ENCODE measurements around the gene CABP5.

CABP5 gene

GRCh38 chr19:47994209-47994802 lies 49.6 kb downstream of the CABP5 start, which contains the start of gene ELSPBP1:
Gene ELSPBP1 (plus strand): TSS chr19:47994632. CDS start chr19:48008668, 14,036 bp downstream.
- Histone ChIP-seq H3K4me1 (ENCODE audit: insufficient read depth, low read length) (no peaks in the 10 kb centered on the region), H3K27ac (ENCODE audit: low read length) (no peak within 1 kb of the TSS), H3K79me2 (ENCODE audit: insufficient read depth, low read length) (no peaks in the 10 kb centered on the region), H3K9me3 (ENCODE audit: insufficient read depth, low read length, severe bottlenecking) (no peaks in the 10 kb centered on the region), H4K20me1 (ENCODE audit: insufficient read depth, low read length) (no peaks in the 10 kb centered on the region), H3K4me3 (ENCODE audit: low read depth in 1 of 2, low read length in 2 of 2) (no peak within 1 kb of the TSS), H3K27me3 (ENCODE audit: insufficient read depth, low read length, poor library complexity) (peaks cover 3% of the 10 kb centered on the region), H3K4me2 (ENCODE audit: insufficient read depth, low read length) (no peak within 1 kb of the TSS), H2AFZ (ENCODE audit: low read depth, low read length) (no peak within 1 kb of the TSS), H3K36me3 (ENCODE audit: insufficient read depth, low read length) (no peaks in the 10 kb centered on the region), H3K9ac (ENCODE audit: low read depth, low read length) (no peak within 1 kb of the TSS)
- DNase-seq (no peak), ATAC-seq (ENCODE audit: insufficient read depth, low read depth) (no peak)
- TF ChIP-seq, protein P1, sequence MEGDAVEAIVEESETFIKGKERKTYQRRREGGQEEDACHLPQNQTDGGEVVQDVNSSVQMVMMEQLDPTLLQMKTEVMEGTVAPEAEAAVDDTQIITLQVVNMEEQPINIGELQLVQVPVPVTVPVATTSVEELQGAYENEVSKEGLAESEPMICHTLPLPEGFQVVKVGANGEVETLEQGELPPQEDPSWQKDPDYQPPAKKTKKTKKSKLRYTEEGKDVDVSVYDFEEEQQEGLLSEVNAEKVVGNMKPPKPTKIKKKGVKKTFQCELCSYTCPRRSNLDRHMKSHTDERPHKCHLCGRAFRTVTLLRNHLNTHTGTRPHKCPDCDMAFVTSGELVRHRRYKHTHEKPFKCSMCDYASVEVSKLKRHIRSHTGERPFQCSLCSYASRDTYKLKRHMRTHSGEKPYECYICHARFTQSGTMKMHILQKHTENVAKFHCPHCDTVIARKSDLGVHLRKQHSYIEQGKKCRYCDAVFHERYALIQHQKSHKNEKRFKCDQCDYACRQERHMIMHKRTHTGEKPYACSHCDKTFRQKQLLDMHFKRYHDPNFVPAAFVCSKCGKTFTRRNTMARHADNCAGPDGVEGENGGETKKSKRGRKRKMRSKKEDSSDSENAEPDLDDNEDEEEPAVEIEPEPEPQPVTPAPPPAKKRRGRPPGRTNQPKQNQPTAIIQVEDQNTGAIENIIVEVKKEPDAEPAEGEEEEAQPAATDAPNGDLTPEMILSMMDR (IDR thresholded peaks at IDR 0.05; ENCODE audit: borderline replicate concordance, extremely low read depth, low read length, poor library complexity, severe bottlenecking) = no peak
- no peak for TF ChIP-seq EZH2 (IDR thresholded peaks at IDR 0.05; ENCODE audit: borderline replicate concordance, low read depth, low read length, severe bottlenecking)

GRCh38 chr19:47992070-47992469 lies 51.8 kb downstream of the CABP5 start, which contains the start of gene BSPH1:
Gene BSPH1 (minus strand): TSS chr19:47992170. CDS start chr19:47992081, 89 bp downstream.
- no peaks in the 10 kb centered on the region for H4K20me1 ChIP-seq (ENCODE audit: insufficient read depth, low read length)
- no peak within 1 kb of the TSS for H3K4me3 ChIP-seq (ENCODE audit: low read depth in 1 of 2, low read length in 2 of 2)
- H3K27ac ChIP-seq (ENCODE audit: low read length) = no peak within 1 kb of the TSS
- H3K79me2 ChIP-seq (ENCODE audit: insufficient read depth, low read length) = no peaks in the 10 kb centered on the region
- DNase-seq (no peak), ATAC-seq (ENCODE audit: insufficient read depth, low read depth) (no peak)
- H3K9ac ChIP-seq (ENCODE audit: low read depth, low read length) = no peak within 1 kb of the TSS
- no peaks in the 10 kb centered on the region for H3K36me3 ChIP-seq (ENCODE audit: insufficient read depth, low read length)
- peaks cover 3% of the 10 kb centered on the region for H3K27me3 ChIP-seq (ENCODE audit: insufficient read depth, low read length, poor library complexity)
- H3K4me2 ChIP-seq (ENCODE audit: insufficient read depth, low read length) = no peak within 1 kb of the TSS
- H3K9me3 ChIP-seq (ENCODE audit: insufficient read depth, low read length, severe bottlenecking) = no peaks in the 10 kb centered on the region
- H3K4me1 ChIP-seq (ENCODE audit: insufficient read depth, low read length) = no peaks in the 10 kb centered on the region
- H2AFZ ChIP-seq (ENCODE audit: low read depth, low read length) = no peak within 1 kb of the TSS
- TF ChIP-seq EZH2 (IDR thresholded peaks at IDR 0.05; ENCODE audit: borderline replicate concordance, low read depth, low read length, severe bottlenecking) = no peak
- TF ChIP-seq, protein P1 (IDR thresholded peaks at IDR 0.05; ENCODE audit: borderline replicate concordance, extremely low read depth, low read length, poor library complexity, severe bottlenecking) = no peak

DNA sequence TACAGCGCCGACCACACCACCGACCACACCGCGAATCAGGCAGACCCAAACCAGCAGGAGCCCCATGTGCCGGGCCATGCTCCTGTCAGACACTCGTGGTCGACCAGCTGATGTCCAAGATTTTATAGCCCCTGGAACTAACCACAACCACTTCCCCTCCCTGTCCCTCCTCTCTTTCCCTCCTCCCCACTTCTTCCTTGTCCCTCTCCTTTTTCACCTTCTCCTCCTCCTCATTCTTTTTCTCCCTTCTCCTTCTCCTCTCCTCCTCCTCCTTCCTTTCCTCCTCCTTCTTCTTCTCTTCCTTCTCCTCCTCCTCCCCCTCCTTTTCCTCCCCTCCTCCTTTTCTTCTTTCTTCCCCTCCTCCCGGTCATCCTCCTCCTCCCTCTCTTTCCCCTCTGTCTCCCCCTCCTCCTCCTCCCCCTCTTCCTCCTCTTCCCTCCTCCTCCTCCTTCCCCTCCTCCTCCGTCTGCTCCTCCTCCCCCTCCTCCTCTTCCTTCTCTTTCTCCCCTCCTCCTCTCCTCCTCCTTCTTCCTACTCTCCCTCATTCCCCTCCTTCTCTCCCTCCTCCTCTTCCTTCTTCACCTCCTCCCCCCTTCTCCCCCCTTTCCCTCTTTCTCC lies 52.6 kb downstream of the CABP5 start:
- Histone ChIP-seq H3K9me3 (ENCODE audit: insufficient read depth, low read length, severe bottlenecking) (no peaks in the 10 kb centered on the region), H3K9ac (ENCODE audit: low read depth, low read length) (no peak overlapping the region), H3K27me3 (ENCODE audit: insufficient read depth, low read length, poor library complexity) (peaks cover 3% of the 10 kb centered on the region), H2AFZ (ENCODE audit: low read depth, low read length) (no peak overlapping the region), H4K20me1 (ENCODE audit: insufficient read depth, low read length) (no peaks in the 10 kb centered on the region), H3K4me1 (ENCODE audit: insufficient read depth, low read length) (no peaks in the 10 kb centered on the region), H3K27ac (ENCODE audit: low read length) (no peak overlapping the region), H3K79me2 (ENCODE audit: insufficient read depth, low read length) (no peaks in the 10 kb centered on the region), H3K4me3 (ENCODE audit: low read depth in 1 of 2, low read length in 2 of 2) (no peak overlapping the region), H3K4me2 (ENCODE audit: insufficient read depth, low read length) (no peak overlapping the region), H3K36me3 (ENCODE audit: insufficient read depth, low read length) (no peaks in the 10 kb centered on the region)
- ATAC-seq (ENCODE audit: insufficient read depth, low read depth) (no peak), DNase-seq (no peak)
- TF ChIP-seq EZH2 (IDR thresholded peaks at IDR 0.05; ENCODE audit: borderline replicate concordance, low read depth, low read length, severe bottlenecking) = no peak
- TF ChIP-seq, protein P1 (IDR thresholded peaks at IDR 0.05; ENCODE audit: borderline replicate concordance, extremely low read depth, low read length, poor library complexity, severe bottlenecking) = no peak
